T-helper 2 cell treated with Interferon-gamma antibody and Interleukin-4, amounts not matched to agents 100 ng/mL and 5 ng/mL, for 36 hours (primary cell): ENCODE measurements around the gene LTBP3. TPM values are rescaled to one million over a fixed set of nuclear protein-coding genes. Genes with fewer than 3 reads are reported as not detected.

Experiments
- intact Hi-C: fragments of 100-400 bp; cut with micrococcal nuclease; formaldehyde crosslinking; loops from one replicate; pipeline ENCODE4 v1.15.1; 2023
- total RNA-seq: library from RNA; stranded (reverse); gene quantifications from 2 replicates; pipeline ENCODE4 v1.2.3, GENCODE V29; 2022

The LTBP3 gene
- total RNA-seq: 62.9 and 67.3 TPM in 2 replicates

GRCh38 chr11:65558002-65558929 is at the start of gene LTBP3:
Gene LTBP3 (minus strand): TSS chr11:65558359. CDS start chr11:65557959, 400 bp downstream.
- intact Hi-C loops: no loop called here

- intact Hi-C loops: no loop called here
Observed at GRCh38 chr11:65606876-65607613, 48.9 kb upstream of the LTBP3 start.

- intact Hi-C loops: no loop called here
Observed at GRCh38 chr11:65604258-65604657, 46.1 kb upstream of the LTBP3 start.

GRCh38 chr11:65599955-65600246 is 41.7 kb upstream of the LTBP3 start:
- intact Hi-C loops: no loop called here

- intact Hi-C loops: no loop called here
Observed at GRCh38 chr11:65599216-65599954, 41.2 kb upstream of the LTBP3 start.

GRCh38 chr11:65598258-65598699 is 40.1 kb upstream of the LTBP3 start:
- intact Hi-C loops: no loop called here

GRCh38 chr11:65596520-65596919 is 38.4 kb upstream of the LTBP3 start:
- intact Hi-C loops: no loop called here

- intact Hi-C loops: no loop called here
Observed at GRCh38 chr11:65595543-65596281, 37.6 kb upstream of the LTBP3 start, which contains the start of gene KCNK7. Gene KCNK7 (minus strand): TSS chr11:65595800. CDS start chr11:65595772, 28 bp downstream.

- intact Hi-C loops: no loop called here
Observed at GRCh38 chr11:65595131-65595530, 37.0 kb upstream of the LTBP3 start.

GRCh38 chr11:65593518-65594414 is 35.6 kb upstream of the LTBP3 start:
- intact Hi-C loops: no loop called here

- intact Hi-C loops: no loop called here
Observed at GRCh38 chr11:65592858-65593517, 34.8 kb upstream of the LTBP3 start.

GRCh38 chr11:65591939-65592857 is 34.0 kb upstream of the LTBP3 start:
- intact Hi-C loops: no loop called here

GRCh38 chr11:65590240-65590738 is 32.1 kb upstream of the LTBP3 start:
- intact Hi-C loops: no loop called here

- intact Hi-C loops: no loop called here
Observed at GRCh38 chr11:65589444-65590239, 31.5 kb upstream of the LTBP3 start.

- intact Hi-C loops: loop anchor here (1.0 kb wide), 2 partner anchors 14 to 48 kb away; no protein-coding TSS in a partner anchor
Observed at GRCh38 chr11:65588199-65589054, 30.3 kb upstream of the LTBP3 start.

GRCh38 chr11:65586676-65587075 is 28.5 kb upstream of the LTBP3 start:
- intact Hi-C loops: no loop called here
